Keratinocyte (primary cell): ENCODE measurements around the gene PITPNM3.

ENCODE experiments used
- CTCF ChIP-seq, 3 experiments: IDR thresholded peaks in 1 of 3; conservative IDR thresholded peaks in 1 of 3; optimal IDR thresholded peaks in 1 of 3; 2 replicates in 2 of 3; 3 replicates in 1 of 3; pipeline versions ENCODE3 to v1.5.1; 2011; ENCODE audit warnings: low read length in 3 of 3, mild to moderate bottlenecking in 3 of 3, moderate library complexity in 2 of 3, control low read depth in 1 of 3, inconsistent platforms in 1 of 3; ENCODE audit not compliant: insufficient read depth in 2 of 3; ENCODE audit errors: extremely low read depth in 1 of 3
- EZH2 ChIP-seq: IDR thresholded peaks from one replicate; pipeline ENCODE4 v1.6.1; 2012; ENCODE audit warnings: inconsistent platforms, mild to moderate bottlenecking, low read length, moderate library complexity

DNA sequence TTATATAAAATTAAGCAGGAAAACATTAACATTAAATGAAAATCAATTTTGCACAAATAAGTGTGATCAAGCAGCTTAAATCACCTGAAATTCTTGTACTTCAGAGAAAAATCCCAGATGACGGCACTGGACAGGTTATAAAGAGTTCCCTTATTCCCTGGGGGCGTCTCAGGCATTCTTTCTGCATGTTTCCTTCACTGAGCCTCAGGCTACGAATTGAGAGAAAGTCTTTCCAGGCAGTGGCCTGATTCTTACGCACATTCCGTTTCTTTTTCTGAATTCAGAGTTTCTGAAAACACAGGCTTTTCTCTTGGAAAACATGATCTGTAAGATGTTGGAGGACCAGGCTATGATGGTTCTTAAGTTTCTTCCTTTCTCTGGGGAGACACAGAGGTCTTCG lies 22.1 kb upstream of the PITPNM3 start:
- TF ChIP-seq CTCF (optimal IDR thresholded peaks at IDR 0.05 in 1 of 3, IDR thresholded peaks at IDR 0.05 in 1 of 3, conservative IDR thresholded peaks at IDR 0.05 in 1 of 3; ENCODE audit: extremely low read depth in 1 of 3, insufficient read depth in 2 of 3, low read length in 3 of 3) (no peak), EZH2 (no peak)
